NOMO-1 treated with dmso at 0.1 percent for 144 hours (cell line): ENCODE measurements around the gene ASB3.
"Not testable (repeated sequence)": the region's sequence is repeated elsewhere in the genome, so short reads cannot be mapped to it uniquely, and the experiment has no call there.

Experiments used
- DNase-seq: peaks from one replicate; lab custom pipeline; 2025; ENCODE audit not compliant: unreplicated experiment; lab: John Stamatoyannopoulos, UW

ASB3 gene

DNA sequence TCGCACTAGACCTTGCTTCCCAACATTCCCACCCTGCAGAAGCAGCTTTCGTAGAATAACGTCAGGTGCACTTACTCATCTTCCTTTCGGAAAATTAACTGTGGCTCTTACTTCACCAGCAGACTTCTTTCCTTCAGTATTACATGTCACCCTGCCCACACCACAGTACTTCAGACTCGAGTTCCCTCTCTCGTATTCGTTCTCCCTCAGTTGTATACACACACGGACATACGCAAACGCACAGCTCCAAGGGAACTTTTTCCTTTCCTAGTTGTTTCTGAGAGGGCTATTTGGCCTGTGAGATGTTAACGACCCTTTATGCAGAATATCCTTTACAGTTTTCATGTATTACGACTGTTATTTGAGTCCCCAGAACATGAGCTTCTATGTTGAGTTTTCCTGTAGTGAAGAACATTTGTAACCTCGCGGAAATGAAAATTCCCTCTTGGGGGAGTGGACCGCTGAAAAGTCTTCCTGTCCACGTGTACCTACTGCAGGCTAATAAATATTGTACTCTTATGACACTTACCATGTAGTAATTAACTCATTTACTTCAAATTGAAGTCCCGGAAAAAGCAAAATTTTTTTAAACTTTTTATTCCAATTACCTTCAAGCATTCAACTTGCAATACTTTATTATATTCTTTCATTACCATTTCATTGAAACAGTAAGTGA, 999 bp upstream of the ASB3 start:
- DNase-seq: peak; percentile 25

DNA sequence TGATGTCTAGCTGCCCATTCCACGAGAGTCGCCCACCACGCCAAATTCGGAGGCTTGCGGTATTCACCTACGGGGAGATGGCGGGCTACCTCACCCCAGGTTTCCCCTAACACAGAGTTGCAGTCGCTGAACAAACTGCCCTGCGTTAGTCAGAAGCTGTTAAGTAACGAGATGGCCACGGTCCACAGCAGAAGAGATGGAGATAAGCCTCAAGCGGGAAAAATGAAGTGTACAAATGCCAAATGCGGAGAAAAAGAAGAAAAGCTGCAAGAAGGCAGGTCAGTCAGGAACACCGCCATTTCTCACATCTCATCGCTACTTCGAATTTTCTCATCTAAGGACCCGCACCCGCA, 425 bp downstream of the ASB3 start:
- no peak for DNase-seq

GRCh38 chr2:53785366-53785765, 1.4 kb downstream of the ASB3 start:
- no peak for DNase-seq

DNA sequence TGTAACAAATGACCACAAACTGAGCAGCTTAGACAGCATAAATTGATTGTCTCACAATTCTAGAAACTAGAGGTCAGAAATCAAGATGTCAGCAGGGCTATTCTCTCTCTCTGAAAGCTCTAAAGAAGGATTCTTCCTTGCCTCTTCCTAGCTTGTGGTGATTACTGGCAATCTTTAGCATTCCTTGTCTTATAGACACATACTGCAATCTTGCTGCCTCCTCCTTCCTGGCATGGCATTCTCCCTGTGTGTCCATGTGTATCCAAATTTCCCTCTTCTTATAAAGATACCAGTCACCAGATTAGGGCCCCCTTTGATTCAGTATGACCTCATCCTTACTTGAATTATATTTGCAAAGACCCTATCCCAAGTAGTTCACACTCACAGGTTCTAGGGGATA, 2.3 kb downstream of the ASB3 start:
- no peak for DNase-seq

- no peak for DNase-seq
Observed at GRCh38 chr2:53782676-53783075, 4.1 kb downstream of the ASB3 start.

DNA sequence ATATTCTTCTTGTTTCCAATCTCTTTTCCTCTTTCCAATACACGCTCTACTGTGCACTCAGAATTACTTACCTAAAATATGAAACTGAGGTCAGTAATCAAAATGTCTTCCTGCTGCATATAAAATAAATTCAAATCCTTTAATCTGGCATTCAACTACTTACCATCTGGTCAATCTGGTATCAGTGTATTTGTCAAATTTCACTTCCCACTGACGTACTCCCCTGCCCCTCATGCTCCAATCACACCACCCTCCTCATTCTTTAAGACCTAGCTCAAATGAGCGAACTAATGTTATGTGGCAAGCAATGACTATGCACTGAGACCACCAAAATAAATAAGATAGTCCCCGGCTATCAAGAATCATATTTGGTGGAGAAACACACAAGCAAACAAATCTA, 6.7 kb downstream of the ASB3 start:
- no peak for DNase-seq

DNA sequence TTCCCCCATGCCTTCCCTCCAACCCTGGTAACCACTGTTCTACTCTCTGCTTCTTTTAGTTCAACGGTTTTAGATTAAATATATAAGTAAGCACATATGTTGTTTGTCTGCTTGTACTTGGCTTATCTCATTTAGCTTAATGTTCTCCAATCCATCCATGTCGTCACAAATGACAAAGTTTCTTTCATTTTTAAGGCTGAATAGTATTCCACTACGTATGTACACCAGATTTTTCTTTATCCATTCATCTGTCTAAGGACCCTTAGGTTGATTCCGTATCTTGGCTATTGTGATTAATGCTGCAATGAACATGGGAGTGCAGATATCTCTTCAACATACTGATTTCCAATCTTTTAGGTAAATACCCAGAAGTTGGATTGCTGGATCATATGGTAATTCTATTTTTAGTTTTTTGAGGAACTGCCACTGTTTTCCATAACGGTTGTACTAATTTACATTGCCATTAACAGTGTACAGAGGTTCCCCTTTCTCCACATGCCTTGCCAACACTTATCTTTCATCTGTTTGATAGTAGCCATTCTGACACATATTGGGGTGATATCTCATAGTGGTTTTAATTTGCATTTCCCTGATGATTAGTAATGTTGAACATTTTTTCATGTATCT, 8.1 kb downstream of the ASB3 start:
- DNase-seq: no peak

GRCh38 chr2:53777134-53777533, 9.6 kb downstream of the ASB3 start:
- no peak for DNase-seq

DNA sequence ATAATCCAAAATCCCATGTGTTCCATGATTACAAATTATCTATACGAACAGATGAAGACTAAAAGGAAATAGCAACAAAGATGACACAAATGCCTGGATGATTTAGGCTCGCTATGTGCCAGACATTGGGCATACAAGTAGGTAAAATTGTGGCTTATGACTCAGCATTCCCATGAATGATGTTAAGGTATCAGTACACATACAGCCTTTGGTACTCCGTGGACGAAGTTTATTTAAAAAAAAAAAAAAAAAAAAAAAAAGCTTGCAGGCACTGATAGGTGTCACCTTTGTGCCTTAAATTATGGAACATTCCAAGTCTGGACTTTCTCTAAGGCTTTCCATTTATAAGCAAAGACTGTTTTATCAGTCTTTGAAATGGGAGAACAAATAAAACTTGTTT, 16.5 kb downstream of the ASB3 start:
- DNase-seq: no peak

DNA sequence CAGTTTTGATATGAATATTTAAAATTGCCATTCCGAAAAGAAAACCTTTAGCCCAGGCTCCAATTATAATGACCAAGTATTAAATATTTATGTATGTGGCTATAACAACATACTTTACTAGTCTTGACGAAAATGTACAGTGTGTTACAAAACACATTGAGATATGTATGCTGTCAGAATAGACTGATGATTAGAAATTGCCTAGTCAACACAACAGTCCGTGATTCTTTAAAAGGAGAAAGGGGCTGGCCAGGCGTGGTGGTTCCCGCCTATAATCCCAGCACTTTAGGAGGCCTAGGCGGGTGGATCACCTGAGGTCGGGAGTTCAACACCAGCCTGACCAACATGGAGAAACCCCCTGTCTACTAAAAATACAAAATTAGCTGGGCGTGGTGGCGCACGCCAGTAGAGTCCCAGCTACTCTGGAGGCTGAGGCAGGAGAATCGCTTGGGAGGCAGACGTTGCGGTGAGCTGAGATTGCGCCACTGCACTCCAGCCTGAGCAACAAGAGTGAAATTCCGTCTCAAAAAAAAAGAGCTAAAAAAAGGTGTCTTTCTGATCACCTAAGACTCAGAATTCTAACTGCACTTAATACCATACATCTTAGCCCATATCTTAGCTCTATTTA, 17.3 kb downstream of the ASB3 start:
- no peak for DNase-seq

DNA sequence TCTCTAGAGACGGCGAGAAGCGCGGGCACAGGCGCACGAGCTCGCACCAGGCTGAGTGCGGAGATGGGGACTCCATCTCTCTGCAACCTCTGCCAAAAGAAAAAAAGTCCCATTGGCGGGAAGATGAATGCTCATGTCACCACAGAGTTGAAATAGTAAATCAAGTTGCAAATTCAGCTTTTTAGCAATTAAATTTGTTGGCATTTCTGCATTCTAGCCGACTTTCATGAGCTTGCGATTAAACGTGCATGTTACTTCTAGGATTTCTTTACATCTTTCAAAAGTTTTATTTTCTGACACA, 18.6 kb downstream of the ASB3 start:
- DNase-seq: no peak

- peak; percentile 65 for DNase-seq
Observed at GRCh38 chr2:53767405-53768241, 19.1 kb downstream of the ASB3 start, which contains the start of gene CHAC2. Gene CHAC2, plus strand, starts transcription at chr2:53767804. Its CDS starts 83 bp downstream, at chr2:53767887.

- DNase-seq: no peak
Observed at GRCh38 chr2:53765767-53766166, 21.0 kb downstream of the ASB3 start.

DNA sequence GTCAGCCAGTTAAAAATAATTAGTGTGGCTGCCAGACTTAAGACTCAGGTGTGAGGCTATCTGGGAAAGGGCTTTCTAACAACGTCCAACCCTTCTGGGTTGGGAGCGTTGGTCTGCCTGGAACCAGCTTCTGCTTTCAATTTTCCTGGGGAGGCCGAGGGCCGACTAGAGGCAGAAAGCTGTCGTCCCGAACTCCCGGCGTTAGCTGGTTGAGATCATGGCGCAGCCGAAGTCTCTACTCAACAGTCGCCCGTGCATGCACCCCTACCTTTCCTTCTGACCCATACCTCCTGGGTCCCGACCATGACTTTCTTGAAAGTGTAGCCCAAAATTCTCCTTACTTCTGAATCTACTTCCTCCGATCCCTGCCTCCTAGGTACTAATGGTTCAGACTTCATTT, 29.5 kb downstream of the ASB3 start:
- not testable (repeated sequence) for DNase-seq

DNA sequence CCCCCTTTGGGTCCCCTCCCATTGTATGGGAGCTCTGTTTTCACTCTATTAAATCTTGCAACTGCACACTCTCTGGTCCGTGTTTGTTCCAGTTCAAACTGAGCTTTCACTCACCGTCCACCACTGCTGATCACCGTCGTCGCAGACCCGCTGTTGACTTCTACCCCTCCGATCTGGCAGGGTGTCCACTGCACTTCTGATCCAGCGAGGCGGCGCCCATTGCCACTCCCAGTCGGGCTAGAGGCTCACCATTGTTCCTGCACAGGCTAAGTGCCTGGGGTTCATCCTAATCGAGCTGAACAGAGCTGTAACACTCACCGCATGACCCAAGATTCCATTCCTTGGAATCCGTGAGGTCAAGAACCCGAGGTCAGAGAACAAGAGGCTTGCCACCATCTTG, 30.1 kb downstream of the ASB3 start:
- no peak for DNase-seq

GRCh38 chr2:53755121-53755520, 31.6 kb downstream of the ASB3 start:
- no peak for DNase-seq

DNA sequence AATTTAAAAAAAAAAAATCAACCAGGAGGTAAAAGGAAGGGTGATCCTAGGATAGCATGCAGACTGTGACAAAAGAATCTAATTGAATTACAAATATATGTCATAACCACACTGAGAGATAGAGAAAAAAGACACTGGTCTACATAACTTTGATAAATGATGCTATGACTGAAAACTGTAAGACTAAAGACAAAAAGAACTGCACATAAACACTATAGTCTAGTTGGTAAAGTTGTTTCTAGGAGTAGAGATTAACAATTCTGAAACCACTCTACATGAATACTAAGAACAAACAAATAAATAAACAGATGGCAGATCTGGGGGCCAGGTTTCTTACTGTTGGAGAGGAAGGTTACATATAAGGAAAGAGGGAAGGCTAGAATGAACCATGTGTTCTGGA, 33.7 kb downstream of the ASB3 start:
- DNase-seq: no peak

DNA sequence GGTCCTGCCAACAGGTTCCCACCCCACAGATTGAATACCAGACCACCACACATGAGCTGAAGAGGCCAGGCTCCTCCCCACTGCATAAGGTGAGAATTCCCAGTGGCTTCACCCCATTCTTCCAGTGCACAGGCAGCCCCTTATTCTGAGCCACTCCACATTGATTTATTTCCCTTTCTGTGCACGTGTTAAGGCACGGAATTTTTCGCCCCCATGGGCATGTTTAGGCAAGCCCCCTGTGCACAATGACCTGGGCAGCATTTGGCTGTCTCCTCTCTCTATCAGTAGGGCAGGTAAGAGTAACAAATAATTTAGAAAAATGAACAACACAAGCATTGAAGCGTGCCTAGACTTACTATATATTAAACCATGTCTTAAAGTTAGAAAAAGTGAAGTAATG, 34.4 kb downstream of the ASB3 start:
- no peak for DNase-seq

DNA sequence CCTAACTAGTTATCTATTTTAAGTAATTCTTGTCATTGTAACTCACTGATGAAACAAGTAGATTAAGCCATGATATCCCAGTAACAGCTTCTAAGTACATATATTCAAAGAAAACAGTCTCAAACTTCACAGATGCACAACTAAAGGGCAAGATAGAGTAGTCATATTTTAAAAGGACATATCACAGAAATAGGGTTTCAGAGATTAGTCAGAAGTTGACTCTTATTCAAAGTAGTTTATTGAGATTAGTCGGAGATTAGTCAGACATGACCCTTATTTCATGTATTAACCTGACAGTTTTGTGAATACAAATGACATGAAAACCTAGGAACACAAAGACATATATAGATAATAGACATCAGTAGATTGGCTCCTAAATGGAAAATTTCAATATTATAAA, 35.0 kb downstream of the ASB3 start:
- DNase-seq: no peak

- DNase-seq: no peak
Observed at GRCh38 chr2:53750041-53750768, 36.5 kb downstream of the ASB3 start.

GRCh38 chr2:53744395-53745065, 42.2 kb downstream of the ASB3 start:
- no peak for DNase-seq
